Endothelial cell (in vitro differentiated cells): ENCODE data around the gene ROBO2. TPM values are rescaled to one million over a fixed set of nuclear protein-coding genes. Genes with fewer than 3 reads are reported as not detected.

ENCODE experiments used
- DNase-seq: peaks from one replicate; pipeline ENCODE4 v3.0.0; 2021; ENCODE audit warnings: low spot score
- H3K27ac Mint-ChIP-seq: one replicate; pipeline ENCODE4 v1.8.0; 2021; ENCODE audit warnings: mixed read lengths, inconsistent platforms; ENCODE audit not compliant: unreplicated experiment
- H3K27me3 Mint-ChIP-seq: one replicate; pipeline ENCODE4 v1.8.0; 2021; ENCODE audit warnings: mild to moderate bottlenecking, moderate library complexity, mixed read lengths, inconsistent platforms; ENCODE audit not compliant: unreplicated experiment
- H3K36me3 Mint-ChIP-seq: one replicate; pipeline ENCODE4 v1.8.0; 2021; ENCODE audit warnings: mild to moderate bottlenecking, low read depth, mixed read lengths, inconsistent platforms; ENCODE audit not compliant: unreplicated experiment
- H3K4me1 Mint-ChIP-seq: one replicate; pipeline ENCODE4 v1.8.0; 2021; ENCODE audit warnings: mild to moderate bottlenecking, mixed read lengths, inconsistent platforms; ENCODE audit not compliant: unreplicated experiment
- H3K4me3 Mint-ChIP-seq: one replicate; pipeline ENCODE4 v1.8.0; 2021; ENCODE audit warnings: mild to moderate bottlenecking, mixed read lengths, inconsistent platforms; ENCODE audit not compliant: unreplicated experiment
- H3K9me3 Mint-ChIP-seq: one replicate; pipeline ENCODE4 v1.8.0; 2021; ENCODE audit warnings: mixed read lengths, inconsistent platforms; ENCODE audit not compliant: unreplicated experiment
- CTCF ChIP-seq: fragments of 200-600 bp; sonication (generic); IDR thresholded peaks from one replicate; pipeline ENCODE4 v1.5.0; 2021; ENCODE audit warnings: antibody characterized with exemption; ENCODE audit not compliant: unreplicated experiment
- total RNA-seq: library from RNA; stranded (reverse); fragmentation: NEBNext Ultra II Directional; extraction: Animal tissue kit (Norgen Biotek cat#: 25700); gene quantifications from one replicate; pipeline ENCODE4 v1.2.1, GENCODE V29; 2021; ENCODE audit not compliant: unreplicated experiment

ROBO2 gene
- total RNA-seq, 1 donor from 2014 or later, result 2.5 TPM

GRCh38 chr3:77197408-77197807 is 157.5 kb downstream of the ROBO2 start:
- H3K9me3 Mint-ChIP-seq, result no peaks in the 10 kb centered on the region
- no peak for TF ChIP-seq CTCF

GRCh38 chr3:77203851-77204250 is 164.0 kb downstream of the ROBO2 start:
- Mint-ChIP-seq H3K27me3 (no peaks in the 10 kb centered on the region), H3K27ac (no peak overlapping the region), H3K4me1 (no peaks in the 10 kb centered on the region), H3K4me3 (no peak overlapping the region), H3K9me3 (no peaks in the 10 kb centered on the region), H3K36me3 (no peaks in the 10 kb centered on the region)
- no peak for DNase-seq
- no peak for TF ChIP-seq CTCF

More at GRCh38 chr3:77197408-77197807, 157.5 kb downstream of the ROBO2 start:
- DNase-seq, result no peak
- no peaks in the 10 kb centered on the region for H3K27me3 Mint-ChIP-seq
- no peaks in the 10 kb centered on the region for H3K36me3 Mint-ChIP-seq
- no peaks in the 10 kb centered on the region for H3K4me1 Mint-ChIP-seq
- H3K27ac Mint-ChIP-seq, result no peak overlapping the region
- no peak overlapping the region for H3K4me3 Mint-ChIP-seq

GRCh38 chr3:77204788-77205187 is 164.9 kb downstream of the ROBO2 start:
- Mint-ChIP-seq H3K4me3 (no peak overlapping the region), H3K27me3 (no peaks in the 10 kb centered on the region), H3K9me3 (no peaks in the 10 kb centered on the region), H3K36me3 (no peaks in the 10 kb centered on the region), H3K4me1 (no peaks in the 10 kb centered on the region), H3K27ac (no peak overlapping the region)
- no peak for DNase-seq
- no peak for TF ChIP-seq CTCF

GRCh38 chr3:77207753-77208152 is 167.9 kb downstream of the ROBO2 start:
- Mint-ChIP-seq H3K27me3 (peaks cover 2% of the 10 kb centered on the region), H3K9me3 (no peaks in the 10 kb centered on the region), H3K36me3 (no peaks in the 10 kb centered on the region), H3K4me1 (no peaks in the 10 kb centered on the region), H3K27ac (no peak overlapping the region), H3K4me3 (no peak overlapping the region)
- TF ChIP-seq CTCF, result no peak
- DNase-seq, result no peak

- Mint-ChIP-seq H3K4me3 (no peak overlapping the region), H3K27me3 (no peaks in the 10 kb centered on the region), H3K9me3 (no peaks in the 10 kb centered on the region)
These were observed 182.8 kb downstream of the ROBO2 start for GRCh38 chr3:77222701-77223100.

More at GRCh38 chr3:77222701-77223100, 182.8 kb downstream of the ROBO2 start:
- DNase-seq, result no peak
- H3K36me3 Mint-ChIP-seq, result no peaks in the 10 kb centered on the region
- no peaks in the 10 kb centered on the region for H3K4me1 Mint-ChIP-seq
- H3K27ac Mint-ChIP-seq, result no peak overlapping the region
- TF ChIP-seq CTCF, result no peak
